ENCODE measurements around the gene HBG2.
"Not testable (repeated sequence)": the region's sequence is repeated elsewhere in the genome, so short reads cannot be mapped to it uniquely, and the experiment has no call there.

Gene HBG2

DNA sequence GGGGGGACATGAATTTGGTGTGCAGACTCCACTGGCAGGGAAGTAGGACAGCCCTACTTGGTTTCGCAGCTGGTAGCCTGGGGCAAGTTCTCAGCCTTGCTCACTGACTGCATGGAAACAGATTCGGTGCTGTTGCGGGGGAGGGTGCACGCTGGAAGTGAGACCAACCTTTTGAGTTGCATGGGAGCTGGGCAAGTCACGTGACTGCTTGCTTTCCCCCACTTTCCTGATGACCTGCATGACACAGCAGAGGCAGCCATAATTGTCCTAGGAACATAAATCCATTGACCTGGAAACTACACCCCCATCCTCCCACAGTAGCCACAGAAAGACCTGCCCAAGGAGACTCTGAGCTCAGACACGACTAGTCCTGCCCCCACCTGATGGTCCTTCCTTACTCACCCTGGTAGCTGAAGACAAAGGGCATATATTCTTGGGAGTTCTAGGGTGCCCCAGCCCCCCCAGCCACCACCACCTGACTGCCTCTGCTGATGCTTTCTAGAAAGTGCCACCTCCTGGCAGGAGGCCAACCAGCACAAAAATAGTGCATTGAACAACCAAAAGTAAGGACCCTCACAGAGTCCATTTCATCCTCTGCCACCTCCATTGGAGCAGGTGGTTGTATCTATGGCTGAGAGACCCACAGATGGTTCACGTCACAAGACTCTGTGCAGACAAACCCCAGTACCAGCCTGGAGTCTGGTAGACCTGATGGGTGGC lies 4.1 kb upstream of the HBG2 start:
- no peak overlapping the region for H3K4me3 ChIP-seq (ENCODE audit: low read length)
- TF ChIP-seq, protein P1, sequence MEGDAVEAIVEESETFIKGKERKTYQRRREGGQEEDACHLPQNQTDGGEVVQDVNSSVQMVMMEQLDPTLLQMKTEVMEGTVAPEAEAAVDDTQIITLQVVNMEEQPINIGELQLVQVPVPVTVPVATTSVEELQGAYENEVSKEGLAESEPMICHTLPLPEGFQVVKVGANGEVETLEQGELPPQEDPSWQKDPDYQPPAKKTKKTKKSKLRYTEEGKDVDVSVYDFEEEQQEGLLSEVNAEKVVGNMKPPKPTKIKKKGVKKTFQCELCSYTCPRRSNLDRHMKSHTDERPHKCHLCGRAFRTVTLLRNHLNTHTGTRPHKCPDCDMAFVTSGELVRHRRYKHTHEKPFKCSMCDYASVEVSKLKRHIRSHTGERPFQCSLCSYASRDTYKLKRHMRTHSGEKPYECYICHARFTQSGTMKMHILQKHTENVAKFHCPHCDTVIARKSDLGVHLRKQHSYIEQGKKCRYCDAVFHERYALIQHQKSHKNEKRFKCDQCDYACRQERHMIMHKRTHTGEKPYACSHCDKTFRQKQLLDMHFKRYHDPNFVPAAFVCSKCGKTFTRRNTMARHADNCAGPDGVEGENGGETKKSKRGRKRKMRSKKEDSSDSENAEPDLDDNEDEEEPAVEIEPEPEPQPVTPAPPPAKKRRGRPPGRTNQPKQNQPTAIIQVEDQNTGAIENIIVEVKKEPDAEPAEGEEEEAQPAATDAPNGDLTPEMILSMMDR (IDR thresholded peaks at IDR 0.05; ENCODE audit: insufficient read depth, low read depth, low read length, missing control alignments), result no peak
- DNase-seq (ENCODE audit: low read depth), result peak; percentile 33

DNA sequence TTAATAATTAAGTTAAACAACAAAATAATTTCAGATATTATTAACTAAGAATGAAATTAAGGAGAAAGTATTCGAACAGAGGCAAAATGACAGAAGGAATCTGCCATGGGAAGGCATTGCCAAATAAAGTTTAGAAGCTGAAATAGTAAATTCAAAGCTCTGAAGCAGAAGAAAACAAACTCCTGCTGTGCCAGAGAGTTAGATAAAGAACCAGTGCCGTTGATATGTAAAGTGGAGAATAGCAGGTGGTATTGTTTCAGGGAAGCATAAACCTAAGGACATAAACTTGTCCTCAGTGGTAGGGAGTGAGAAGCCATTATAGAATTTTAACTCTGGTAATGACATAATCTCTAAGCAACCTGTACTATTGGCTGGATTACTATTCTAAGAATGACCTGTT lies 2.7 kb upstream of the HBG2 start:
- no peak overlapping the region for H3K4me3 ChIP-seq (ENCODE audit: low read length)
- DNase-seq (ENCODE audit: low read depth), result no peak
- TF ChIP-seq, protein P1 (IDR thresholded peaks at IDR 0.05; ENCODE audit: insufficient read depth, low read depth, low read length, missing control alignments), result no peak

DNA sequence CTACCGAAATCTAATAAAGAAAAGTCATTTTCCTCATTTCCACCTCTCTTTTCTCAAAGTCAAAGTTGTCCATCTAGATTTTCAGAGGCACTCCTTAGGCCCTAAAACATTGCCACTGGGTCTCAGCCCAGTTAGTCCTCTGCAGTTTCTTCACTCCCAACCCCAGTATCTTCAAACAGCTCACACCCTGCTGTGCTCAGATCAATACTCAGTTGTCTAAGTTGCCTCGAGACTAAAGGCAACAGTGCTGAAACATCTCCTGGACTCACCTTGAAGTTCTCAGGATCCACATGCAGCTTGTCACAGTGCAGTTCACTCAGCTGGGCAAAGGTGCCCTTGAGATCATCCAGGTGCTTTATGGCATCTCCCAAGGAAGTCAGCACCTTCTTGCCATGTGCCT lies 558 bp downstream of the HBG2 start:
- H3K4me3 ChIP-seq (ENCODE audit: low read length); DNase-seq (ENCODE audit: low read depth): not testable (repeated sequence)

DNA sequence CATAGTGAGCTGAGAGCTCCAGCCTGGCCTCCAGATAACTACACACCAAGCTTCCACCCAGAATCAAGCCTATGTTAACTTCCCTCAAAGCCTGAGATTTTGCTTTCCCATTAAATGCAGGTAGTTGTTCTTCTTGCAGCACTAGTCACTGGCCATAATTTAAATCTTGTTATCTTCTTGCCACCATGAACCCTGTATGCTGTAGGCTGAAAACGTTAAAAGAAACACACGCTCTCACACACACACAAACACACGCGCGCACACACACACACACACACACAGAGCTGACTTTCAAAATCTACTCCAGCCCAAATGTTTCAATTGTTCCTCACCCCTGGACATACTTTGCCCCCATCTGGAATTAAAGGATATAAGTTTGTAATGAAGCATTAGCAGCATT lies 1.1 kb downstream of the HBG2 start:
- not testable (repeated sequence) for DNase-seq (ENCODE audit: low read depth); H3K4me3 ChIP-seq (ENCODE audit: low read length)

DNA sequence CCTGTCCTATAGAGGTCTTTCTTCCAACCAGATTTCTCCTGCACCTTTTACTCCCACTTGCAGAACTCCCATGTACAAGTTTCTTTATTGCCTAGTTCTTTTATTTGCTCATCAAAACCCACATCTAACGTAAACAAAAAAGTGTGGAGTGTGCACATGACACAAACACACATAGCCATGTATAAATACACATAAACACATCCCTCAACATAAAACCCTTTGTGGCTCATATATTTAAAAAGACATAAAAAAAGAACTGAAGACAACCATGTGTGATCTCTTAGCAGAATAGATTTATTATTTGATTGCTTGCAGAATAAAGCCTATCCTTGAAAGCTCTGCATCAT lies 1.7 kb downstream of the HBG2 start:
- no peak for DNase-seq (ENCODE audit: low read depth)
- TF ChIP-seq, protein P1 (IDR thresholded peaks at IDR 0.05; ENCODE audit: insufficient read depth, low read depth, low read length, missing control alignments), result no peak
- H3K4me3 ChIP-seq (ENCODE audit: low read length), result no peak overlapping the region

DNA sequence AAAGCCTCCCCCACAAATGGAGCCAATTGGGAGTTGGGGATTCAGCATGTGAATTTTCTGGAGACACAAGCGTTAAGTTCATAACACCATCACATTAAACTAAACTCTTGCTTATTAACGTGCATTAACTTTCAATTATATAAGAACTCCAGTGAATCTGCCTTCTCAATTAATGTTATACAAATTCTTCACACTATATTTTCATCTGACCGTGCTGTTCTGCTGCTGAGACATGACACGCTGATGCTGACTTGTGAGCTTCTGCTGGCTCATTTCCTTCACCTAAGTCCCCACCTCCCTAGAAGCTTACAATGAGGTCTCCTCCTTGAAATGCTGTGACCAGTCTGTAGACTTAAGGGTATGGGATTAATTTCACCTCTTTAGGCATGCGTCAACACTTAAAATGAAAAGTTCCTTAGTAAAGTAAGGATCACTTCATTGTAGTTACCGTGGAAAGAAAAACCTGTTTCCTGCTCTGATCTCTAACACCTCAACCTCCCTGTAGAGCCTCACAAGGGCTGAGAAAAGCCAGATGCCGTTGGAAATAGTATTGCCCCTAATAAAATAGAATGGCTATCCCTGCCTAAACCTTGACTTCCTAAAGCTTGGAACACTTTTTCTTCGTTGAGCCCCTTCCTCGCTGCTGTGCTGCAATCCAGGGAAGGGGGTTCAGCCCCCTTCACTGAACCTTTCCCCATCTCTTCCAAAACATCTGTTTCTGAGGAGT lies 2.2 kb downstream of the HBG2 start:
- DNase-seq (ENCODE audit: low read depth), result no peak
- TF ChIP-seq, protein P1 (IDR thresholded peaks at IDR 0.05; ENCODE audit: insufficient read depth, low read depth, low read length, missing control alignments), result no peak
- no peak overlapping the region for H3K4me3 ChIP-seq (ENCODE audit: low read length)

DNA sequence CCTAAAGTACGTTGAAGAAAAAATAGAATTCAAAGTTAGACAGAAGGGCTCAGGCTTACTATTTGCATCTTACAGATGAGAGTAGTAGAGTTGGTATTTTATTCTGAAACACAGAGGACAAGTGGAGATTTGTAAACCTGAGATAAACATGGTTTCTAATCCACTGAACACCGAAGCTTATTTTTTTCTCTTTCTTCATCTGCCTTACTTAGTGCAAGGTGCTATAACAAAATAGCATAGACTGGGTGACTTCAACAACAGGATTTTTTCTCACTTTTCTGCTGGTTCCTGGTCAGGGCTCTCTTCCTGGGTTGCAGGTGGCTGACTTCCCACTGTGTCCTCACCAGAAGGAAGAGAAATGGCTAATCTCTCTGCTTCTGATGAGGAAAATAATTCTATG lies 2.8 kb downstream of the HBG2 start:
- DNase-seq (ENCODE audit: low read depth), result no peak
- TF ChIP-seq, protein P1 (IDR thresholded peaks at IDR 0.05; ENCODE audit: insufficient read depth, low read depth, low read length, missing control alignments), result no peak
- H3K4me3 ChIP-seq (ENCODE audit: low read length), result no peak overlapping the region

DNA sequence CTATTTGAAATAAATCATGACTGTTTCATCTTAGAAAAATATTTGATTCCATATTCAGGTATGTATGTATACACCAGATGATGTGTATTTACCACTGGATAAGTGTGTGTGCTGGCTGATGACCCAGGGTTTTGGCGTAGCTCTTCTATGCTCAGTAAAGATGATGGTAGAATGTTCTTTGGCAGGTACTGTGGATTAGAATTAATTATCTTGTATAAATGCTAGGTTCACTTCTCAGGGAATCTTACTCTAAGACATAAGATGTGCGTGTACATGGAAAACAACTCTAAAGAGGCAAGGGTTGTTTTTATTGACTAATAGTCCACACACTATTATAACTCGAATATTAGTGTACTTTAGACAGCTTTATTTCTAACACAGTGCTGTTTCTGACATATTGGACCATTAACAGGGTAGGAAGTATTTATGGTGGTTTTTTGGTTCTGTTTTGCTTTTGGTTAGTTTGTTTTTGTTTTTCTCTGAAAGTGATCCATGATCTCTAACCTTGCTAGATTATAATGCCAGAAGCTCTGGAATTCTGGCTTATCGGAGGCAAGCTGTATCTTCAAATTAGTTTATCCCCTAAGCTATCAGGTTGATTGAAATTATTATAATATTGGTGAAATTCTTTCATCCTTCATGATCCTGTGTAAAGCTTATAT lies 3.9 kb downstream of the HBG2 start:
- H3K4me3 ChIP-seq (ENCODE audit: low read length), result no peak overlapping the region
- TF ChIP-seq, protein P1 (IDR thresholded peaks at IDR 0.05; ENCODE audit: insufficient read depth, low read depth, low read length, missing control alignments), result no peak
- no peak for DNase-seq (ENCODE audit: low read depth)

DNA sequence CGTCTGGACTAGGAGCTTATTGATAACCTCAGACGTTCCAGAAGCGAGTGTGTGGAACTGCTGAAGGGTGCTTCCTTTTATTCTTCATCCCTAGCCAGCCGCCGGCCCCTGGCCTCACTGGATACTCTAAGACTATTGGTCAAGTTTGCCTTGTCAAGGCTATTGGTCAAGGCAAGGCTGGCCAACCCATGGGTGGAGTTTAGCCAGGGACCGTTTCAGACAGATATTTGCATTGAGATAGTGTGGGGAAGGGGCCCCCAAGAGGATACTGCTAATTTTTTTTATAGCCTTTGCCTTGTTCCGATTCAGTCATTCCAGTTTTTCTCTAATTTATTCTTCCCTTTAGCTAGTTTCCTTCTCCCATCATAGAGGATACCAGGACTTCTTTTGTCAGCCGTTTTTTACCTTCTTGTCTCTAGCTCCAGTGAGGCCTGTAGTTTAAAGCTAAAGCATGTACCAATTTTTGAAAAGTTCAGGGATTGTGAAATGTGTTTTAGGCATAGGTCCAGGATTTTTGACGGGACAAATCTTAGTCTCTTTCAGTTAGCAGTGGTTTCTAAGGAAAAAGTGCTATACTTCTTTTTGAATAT lies 4.7 kb downstream of the HBG2 start, which contains the start of gene HBG1:
Gene HBG1, minus strand, starts transcription at position 51 of the 590 bp plus-strand sequence. CDS start 53 bp downstream, outside the sequence.
- not testable (repeated sequence) for DNase-seq (ENCODE audit: low read depth); H3K4me3 ChIP-seq (ENCODE audit: low read length)

DNA sequence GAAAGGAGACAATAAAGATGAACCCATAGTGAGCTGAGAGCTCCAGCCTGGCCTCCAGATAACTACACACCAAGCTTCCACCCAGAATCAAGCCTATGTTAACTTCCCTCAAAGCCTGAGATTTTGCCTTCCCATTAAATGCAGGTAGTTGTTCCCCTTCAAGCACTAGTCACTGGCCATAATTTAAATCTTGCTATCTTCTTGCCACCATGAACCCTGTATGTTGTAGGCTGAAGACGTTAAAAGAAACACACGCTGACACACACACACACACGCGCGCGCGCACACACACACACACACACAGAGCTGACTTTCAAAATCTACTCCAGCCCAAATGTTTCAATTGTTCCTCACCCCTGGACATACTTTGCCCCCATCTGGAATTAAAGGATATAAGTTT lies 6.1 kb downstream of the HBG2 start:
- DNase-seq (ENCODE audit: low read depth); H3K4me3 ChIP-seq (ENCODE audit: low read length): not testable (repeated sequence)

Measured in epithelial cell of esophagus (primary cell).